GM12801 (cell line): ENCODE measurements around the gene ABCG8.

Experiments used
- TF ChIP-seq, protein P1 (sequence below): IDR thresholded peaks from one replicate; pipeline ENCODE4 v1.5.1; 2011; ENCODE audit warnings: control low read depth; ENCODE audit not compliant: insufficient read length; ENCODE audit errors: extremely low read depth

Gene ABCG8

DNA sequence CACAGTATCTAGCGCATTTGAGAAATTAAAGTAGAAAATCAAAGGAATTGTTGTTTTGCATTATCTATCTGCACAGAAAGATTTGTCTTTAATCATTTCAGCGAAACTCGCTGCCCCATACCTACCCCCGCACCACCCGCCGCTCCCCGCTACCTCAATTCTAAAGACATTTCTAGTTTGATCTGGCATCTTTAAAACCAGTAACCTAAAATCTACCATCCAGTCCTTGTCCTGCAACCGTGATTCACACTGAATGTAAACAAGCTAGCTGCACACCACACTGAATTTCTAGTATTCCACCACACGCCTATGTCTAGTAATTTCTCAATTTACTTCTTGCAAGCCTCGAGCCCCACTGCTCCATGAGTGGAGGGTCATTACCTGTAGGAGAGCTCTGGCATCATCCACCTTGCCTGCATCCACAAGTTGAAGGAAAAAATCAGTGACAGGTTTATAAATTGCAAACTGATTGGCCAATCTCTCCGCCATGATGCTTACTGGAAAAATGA lies 60.1 kb downstream of the ABCG8 start:
- TF ChIP-seq, protein P1, sequence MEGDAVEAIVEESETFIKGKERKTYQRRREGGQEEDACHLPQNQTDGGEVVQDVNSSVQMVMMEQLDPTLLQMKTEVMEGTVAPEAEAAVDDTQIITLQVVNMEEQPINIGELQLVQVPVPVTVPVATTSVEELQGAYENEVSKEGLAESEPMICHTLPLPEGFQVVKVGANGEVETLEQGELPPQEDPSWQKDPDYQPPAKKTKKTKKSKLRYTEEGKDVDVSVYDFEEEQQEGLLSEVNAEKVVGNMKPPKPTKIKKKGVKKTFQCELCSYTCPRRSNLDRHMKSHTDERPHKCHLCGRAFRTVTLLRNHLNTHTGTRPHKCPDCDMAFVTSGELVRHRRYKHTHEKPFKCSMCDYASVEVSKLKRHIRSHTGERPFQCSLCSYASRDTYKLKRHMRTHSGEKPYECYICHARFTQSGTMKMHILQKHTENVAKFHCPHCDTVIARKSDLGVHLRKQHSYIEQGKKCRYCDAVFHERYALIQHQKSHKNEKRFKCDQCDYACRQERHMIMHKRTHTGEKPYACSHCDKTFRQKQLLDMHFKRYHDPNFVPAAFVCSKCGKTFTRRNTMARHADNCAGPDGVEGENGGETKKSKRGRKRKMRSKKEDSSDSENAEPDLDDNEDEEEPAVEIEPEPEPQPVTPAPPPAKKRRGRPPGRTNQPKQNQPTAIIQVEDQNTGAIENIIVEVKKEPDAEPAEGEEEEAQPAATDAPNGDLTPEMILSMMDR = no peak

DNA sequence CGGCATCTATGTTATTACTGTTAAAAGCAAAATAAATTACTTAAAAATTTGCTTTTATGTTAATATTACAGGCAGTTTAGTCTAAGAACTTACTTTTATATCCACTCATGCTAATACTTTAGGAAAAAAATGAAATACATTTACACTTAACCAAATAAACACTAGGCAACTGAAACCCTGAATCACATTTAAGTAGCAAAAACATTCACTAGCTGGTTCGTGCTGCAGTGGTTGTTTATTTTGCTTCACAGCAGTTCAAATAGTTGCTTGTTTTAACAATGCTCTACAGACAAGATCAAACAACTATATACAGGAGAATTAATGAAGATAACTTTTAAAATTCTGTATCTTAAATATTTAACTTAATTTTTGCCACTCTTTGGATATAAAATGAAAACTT lies 60.8 kb downstream of the ABCG8 start:
- TF ChIP-seq, protein P1 = no peak

DNA sequence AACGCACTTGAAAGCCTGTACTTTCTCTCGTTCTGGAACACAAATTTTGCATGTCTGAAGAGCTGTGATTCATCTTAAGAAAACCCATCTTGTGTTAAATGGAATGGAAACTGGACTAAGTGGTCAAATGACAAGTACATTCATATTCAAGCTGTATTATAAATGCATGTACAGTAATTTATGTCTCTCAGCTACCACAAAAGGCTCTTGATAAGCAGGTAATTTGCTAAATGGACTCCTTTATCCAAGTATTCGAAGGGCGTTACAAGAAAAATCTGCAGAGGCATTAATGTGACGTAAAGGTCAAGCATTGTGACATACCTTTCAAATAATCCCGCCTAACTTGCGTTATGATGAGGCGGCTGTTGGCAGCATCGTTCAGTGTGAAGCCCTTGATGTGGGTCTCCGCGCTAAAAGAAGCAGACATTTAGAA lies 66.6 kb downstream of the ABCG8 start:
- TF ChIP-seq, protein P1 = no peak

DNA sequence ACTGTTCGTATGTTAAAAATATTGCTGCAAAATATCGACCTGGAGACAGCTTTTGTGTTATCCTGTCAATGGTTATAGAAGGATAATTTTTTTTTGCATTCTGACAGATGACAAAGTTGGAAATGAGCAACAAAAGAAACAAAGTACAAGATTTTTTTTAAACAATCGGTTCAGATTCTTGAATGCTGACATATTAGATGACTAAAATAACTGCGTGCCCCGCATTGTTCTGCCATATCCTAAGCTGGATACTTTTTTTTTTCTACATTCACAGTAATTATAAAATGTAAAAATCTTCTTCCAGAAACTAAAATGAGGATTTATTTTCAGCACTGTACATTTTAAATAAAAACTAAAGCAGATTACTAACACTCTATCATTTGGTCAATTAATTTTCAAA lies 67.1 kb downstream of the ABCG8 start:
- TF ChIP-seq, protein P1 = no peak

DNA sequence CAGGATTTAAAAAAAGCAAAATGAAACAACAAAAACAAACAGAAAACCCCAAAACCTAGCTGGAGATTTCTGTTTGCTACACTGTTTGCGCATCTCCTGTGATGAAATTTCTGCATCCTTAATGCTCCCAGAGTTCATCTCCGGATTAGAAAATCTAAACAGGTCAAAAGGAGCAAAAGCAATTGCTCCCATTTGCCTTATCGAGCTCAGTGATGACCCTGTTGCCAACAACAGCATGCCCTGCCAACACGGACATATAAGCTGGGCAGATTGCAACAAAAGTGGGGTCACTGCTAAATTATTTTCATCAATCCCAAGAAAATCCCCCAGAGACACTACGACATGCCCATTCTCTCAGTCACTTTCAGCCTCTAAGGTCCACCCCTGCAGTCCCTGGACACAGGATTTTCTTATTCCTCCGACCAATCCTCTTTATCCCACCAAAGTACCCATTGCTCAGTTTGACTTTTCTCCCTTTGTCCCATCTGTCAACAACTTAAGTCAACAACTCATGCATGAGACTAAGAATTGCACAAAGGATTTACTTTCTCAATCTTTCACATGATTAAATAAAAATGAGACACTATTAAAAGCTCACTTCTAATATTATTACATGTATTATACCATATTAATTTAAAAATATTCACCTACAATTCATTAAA lies 67.8 kb downstream of the ABCG8 start:
- TF ChIP-seq, protein P1 = no peak

DNA sequence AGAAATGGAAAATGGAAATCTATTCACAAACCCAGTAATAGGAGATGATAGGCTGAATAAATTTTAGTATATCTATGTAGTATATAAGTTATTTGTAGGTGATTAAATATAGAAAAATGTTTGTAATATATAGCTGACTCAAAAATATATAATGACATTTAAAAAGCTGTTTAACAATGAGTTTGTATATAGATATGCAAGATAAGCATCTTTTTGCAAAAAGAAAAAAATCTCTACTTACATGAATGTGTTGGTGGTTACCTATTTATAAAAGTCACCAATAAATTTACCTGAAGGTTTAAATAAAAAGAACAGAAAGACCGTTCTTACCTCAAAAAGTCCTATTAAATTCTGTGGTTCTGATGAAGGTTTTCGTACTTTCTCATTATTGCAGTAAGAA lies 85.7 kb downstream of the ABCG8 start:
- TF ChIP-seq, protein P1 = no peak

DNA sequence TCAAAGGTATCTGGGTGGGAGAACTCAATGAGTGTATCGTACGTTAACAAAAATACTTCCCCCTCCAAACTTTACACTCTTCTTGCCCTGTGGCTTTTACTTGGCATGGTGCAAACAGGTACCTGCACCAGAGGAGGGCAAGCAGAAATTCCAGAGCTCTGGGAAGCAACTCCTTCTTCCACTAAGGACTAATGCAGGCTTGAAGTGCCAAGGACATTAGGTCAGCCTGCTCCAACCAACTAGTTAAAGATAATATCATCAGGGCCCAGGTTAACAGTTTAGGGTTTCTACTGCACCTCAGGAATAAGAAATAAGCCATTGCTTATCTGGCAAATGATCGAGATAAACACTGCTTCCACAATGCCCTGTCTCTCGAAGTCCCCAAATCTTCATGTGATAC lies 86.7 kb downstream of the ABCG8 start:
- TF ChIP-seq, protein P1 = no peak
